NCI-H2196 (cell line): Measurements from ENCODE around the gene INSIG1.

Experiments
- DNase-seq: peaks from one replicate; lab custom pipeline; 2025; ENCODE audit not compliant: unreplicated experiment; lab: John Stamatoyannopoulos, UW

Gene INSIG1

DNA sequence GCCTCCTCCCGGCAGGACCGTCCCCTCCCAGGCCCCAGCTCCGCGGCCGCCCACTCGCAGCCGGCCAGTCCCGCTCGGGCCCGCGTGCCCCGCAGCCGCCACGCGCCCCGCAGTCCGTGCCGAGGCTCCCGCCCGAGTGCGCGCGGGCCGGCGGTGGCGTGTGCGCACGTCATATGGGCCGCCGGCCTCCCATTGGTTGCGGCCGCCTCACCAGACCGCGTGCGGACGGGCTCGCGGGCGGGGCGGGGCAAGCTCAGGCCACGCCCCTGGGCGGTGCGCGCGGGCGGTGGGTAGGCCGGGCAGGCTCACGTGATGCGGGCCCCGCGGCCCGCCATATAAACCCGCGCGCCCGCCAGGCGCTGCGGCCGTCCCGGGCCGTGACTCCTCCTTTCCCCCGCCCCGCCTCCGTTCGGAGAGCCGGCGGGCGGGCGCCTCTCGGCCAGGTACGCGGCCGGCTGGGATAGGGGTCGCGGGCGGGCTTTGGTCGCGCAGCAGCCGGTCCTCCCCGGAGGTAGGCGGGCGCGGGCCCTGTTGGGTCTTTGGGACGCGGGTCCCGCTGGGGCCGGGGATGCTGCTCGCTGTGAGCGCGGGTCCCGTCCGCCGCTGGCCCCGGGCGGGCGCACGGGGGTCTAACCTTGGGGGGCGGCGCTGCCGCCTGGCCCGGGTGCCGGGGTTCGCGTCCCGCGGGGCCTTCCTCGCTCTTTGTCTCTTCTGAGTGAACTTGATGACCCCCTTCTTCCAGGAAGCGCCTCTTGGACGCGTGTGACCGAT lies at the start of gene INSIG1:
Gene INSIG1, plus strand, starts transcription at position 362 of the 771 bp plus-strand sequence. Its CDS starts 408 bp downstream, at position 770.
- peak; percentile 83 for DNase-seq

DNA sequence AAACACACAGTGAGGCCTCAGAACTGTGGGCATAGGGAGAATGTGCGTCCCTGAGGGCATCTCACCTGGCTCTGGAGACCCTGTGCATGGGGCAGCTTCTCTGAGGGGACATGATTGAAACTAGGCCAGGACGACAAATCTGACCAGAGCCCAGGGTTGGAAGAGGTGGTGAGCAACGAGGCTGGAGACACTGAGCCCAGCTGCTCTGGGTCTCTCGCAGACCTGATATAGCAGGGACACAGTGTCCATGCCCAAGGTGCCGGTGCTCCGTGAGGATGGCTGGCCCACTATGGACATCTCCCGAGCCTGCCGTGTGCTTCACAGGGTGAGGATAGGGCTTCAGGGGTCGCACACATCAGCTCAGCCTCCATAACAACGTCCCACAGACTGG lies 49.3 kb upstream of the INSIG1 start:
- DNase-seq = no peak

DNA sequence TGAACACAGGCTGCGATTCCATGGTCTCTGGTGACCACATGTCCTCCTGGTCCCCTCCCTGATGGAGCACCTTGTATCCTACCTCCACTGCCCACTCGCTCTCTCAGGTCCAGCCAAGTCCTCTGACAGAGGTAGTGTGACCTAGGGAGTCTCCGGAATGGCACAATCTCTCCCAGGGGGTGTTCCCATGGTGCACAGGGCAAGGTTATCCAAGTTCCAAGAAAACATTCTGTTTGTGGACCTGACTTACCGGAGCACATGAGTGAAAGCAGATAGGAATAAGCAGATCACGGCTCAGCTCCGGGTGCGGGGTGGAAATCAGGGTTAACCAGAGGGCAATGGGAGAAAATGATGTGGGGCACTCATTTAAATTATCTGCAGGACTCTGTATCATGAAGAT lies 45.8 kb upstream of the INSIG1 start:
- DNase-seq = no peak

DNA sequence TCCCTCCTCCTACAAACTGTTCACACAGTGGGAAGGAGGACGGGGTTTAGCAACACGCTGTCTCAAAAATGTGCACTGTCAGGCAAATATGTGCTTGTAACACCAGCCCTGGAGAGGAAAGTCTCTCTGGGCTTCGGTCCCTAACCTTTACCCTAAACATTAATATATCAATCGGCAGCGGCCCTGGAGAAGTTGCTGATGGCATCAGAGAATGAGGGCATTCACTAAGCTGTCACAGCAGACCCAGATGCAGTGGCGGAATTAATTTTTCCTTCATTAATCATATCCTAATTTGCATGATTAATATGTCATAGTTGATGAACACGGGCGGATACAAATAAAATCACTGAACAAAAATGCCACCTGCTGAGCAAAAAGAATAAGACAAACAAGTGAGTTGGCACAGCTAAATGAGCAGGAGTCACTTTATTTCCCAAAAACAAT lies 45.2 kb upstream of the INSIG1 start:
- no peak for DNase-seq

DNA sequence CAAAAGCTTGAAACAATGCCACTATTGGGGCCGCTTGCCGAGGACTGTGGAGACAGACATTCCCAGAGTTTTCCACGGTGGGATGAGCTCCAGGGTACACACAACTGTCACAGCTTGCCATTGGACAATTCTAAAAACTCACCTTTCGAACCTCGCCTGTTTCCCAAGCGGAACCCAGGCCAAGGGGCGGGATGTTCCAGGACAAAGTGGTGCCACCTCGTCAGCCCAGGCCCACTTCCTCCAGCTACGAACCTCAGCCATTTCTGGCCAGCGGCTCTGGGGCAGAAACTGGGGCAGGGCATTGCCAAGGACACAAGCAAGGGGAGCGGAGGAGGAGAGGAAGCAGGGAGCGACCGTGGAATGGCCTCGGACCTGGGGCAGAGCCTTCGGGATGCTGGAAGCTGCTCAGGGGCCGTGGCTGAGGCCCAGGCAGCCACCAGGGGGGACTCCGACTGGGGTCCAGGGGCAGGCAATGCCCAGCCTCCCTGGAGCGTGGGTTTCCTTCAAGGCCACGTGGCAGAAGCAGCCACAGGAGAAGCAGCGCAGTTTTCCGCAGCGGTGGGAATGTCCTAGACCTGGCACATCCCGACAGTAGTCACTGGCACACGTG lies 44.7 kb upstream of the INSIG1 start:
- no peak for DNase-seq

DNA sequence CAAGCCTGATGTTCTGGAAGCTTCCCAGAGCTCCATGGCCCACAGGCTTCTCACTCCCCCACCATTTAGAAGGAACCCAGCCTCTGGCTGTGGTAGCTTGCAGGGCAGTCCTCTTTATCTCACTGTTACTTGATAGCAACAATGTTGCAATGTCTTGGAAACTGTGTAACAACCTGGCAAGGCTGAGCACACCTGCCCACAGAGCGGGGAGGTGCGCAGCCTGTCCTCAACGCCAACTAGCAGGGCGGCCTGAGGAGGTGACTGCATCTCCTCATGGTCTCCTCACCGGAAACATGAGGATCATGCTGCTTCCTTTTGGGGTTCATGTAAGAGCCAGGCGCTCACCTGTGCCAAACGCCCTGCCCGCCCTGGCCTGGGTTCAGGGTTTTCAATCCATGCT lies 43.7 kb upstream of the INSIG1 start:
- peak; percentile 24 for DNase-seq

DNA sequence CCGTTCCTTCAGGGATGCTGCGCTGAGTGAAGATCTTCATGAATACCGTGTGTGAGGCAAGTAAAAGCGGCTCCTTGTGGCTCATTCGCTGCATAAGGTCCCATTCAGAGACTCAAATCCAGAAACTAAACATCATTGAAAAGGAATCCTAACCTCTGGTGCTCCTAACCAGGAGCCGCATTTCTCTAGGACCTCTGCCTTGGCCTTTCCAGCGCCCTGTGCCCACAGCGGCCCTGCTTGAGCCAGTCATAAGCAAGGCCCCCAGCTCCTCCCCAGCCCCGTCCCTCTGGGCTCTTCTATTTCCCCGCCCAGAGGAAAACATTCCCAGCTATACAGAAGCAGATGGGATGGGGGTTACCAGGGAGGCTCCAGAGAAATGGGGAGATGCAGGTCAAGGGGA lies 42.6 kb upstream of the INSIG1 start:
- no peak for DNase-seq

DNA sequence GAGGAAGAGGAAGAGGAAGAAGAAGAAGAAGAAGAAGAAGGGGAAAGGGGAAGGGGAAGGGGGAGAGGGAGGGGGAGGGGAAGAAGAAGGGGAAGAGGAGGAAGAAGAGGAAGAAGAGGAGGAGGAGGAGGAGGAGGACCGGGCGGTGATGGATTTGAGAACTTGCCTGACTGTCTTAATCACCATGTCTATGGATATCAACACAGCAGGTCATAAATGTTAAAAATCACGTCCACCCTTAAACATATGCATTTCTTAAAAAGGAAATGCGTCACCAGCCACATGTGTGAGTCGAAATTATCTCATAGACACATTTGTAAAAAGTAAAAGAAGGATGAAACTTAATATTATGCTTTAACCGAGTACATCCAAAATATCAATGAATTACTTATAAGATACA lies 42.1 kb upstream of the INSIG1 start:
- DNase-seq = no peak

DNA sequence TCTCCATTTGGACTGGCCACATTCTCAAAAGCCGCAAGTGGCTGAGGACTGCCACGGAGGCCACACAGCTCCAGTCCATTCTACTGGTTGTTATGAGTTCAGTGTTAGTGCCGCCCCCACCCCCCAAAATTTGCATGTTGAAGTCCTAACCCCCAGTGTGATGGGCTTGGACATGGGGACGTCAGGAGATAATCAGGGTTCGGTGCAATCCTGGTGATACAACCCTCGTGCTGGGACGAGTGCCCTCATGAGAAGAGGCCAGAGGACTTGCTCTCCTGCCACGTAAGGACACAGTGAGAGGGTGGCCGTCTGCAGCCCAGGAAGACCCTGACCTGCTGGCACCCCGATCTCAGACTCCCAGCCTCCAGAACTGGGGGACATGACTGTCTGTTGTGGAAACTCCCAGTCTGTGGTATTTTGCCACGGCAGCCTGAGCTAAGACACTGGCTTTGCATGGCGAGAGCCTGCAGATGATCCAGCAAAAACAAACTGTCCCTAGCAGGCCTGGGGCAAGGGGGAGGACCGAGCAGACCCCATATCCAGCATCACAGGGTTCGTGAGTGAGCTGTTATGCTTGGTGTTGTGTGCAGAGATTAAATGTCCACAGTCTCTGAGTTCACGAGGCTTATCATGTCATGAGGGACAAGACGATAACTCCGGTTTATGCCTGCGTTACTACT lies 41.5 kb upstream of the INSIG1 start:
- no peak for DNase-seq

DNA sequence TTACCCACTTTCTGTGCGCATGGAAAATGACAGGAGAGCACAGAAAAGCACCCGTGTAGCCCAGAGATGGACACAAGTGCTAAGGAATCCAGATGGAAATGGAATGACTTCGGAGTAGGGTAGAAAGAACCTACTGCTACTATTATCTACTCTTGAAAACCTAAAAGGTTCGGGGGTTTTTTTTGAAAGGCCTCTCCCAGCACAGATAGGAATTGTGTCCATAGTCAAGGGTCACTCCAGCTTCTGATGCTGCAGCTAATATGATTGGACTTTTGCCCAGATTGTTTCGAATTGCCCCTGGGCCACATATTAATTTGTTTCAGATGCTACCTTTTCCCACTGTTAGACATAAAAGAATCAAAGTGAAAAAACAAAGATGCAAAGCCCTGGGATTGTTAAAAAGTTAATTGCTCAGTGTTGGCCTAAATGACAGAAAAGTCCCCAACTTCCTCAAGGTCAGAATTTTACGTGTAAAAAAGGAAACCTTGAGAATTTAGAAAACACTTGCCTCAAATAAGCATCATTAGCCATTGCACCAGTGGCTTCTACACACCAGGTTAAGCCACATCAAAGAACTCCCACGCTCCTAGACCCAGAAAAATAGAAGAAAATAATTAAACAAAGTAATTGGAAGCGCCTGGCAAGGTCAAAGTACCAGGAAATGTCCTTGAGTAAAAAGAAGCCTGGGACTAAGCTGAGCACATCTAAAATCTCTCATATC lies 40.8 kb upstream of the INSIG1 start:
- no peak for DNase-seq

DNA sequence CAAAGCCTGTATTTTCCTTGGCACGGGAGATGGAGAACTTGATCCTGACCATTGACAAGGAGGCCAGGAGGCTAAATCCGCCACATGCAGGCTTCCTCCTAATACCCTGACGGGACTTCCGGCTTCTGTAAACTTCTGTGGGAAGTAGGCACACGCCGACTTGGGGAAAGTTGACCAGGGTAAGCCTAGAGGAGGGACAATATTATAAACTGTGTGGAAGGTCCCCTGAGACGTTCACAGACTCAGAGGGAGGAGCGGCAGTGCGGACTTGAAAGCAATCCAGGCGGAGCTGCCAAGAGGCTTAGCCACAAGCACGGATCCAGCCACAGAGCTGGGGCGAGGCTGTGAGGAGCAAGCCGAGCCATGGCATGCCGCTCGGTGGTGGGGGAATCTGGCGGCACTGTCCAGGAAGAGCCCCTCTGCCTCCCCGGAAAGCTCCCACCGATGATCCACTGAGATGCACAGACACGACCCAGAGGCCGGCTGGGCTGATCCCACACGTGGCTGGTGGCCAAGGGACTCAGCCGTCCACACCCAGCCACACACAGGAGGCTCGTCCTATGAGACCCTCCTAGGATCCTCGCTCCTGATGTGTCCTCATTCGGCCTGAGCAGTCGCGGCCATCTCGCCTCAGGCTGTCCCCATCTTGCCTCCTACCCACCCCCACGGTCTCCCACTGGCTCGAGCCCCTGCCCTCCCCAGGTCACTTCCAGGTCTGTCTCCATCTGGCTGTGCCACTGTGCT lies 40.0 kb upstream of the INSIG1 start:
- no peak for DNase-seq

DNA sequence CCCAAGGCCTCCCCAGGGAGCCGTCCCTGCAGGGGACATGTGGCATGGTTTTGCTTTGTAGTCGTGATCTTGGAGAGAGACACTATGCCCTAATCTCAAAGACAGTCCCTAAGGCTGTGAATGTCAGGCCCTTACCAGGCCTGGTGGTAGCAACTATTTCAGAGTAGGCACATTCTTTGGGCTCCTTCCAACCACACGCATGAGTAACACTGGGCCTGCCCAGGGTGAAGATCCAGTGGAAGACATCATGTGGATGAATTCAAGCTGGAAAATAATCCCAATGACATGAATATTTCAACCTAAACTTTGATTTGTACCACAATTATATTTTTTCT lies 39.5 kb upstream of the INSIG1 start:
- DNase-seq = no peak

DNA sequence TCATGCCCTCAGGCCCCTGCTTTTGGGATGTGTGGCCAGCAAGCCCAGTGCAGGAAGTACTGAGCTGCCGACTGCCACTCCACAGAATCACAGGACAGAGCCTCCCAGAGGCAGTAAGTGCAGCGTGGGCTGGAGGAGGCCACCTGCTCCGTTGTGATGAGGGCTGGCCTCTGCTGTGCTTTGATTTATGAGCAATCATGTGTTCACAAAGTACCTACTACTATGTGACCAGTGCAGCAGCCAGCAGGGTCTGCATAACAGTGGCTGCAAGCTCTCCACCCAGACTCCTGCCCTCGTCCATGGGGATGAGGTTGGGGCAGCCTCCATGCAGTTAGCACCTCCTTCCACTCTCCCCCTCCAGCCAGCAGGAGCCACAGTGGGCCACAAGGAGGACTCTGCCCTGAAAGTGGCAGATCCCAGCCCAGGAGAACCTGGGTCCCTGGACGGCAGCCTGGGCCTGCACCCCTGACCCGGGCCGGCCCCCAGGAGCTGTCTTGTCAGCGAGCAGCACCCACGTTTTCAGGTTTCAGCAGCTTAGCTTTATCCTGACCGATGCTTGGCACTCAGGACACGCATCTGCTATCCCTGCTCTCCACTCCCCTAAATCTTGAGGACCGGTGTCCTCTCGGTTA lies 37.7 kb upstream of the INSIG1 start:
- no peak for DNase-seq

DNA sequence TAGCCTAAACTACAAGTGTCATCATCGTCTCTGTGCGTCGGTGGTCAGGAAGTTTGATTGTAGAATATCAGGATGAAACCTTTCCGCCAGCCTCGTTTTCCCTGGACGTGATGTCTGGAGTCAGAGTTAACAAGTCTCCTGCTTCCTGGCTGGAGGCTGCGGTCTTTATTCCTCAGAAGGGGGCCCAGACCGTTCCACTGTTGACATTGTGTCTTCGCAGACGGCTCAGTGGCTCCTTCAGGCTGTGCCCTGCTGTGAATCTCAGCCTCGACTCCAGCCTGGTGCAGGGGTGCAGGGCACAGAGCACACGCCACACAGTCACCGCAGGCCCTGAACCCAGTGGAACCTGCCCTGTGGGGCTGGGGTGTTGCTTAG lies 37.2 kb upstream of the INSIG1 start:
- no peak for DNase-seq

DNA sequence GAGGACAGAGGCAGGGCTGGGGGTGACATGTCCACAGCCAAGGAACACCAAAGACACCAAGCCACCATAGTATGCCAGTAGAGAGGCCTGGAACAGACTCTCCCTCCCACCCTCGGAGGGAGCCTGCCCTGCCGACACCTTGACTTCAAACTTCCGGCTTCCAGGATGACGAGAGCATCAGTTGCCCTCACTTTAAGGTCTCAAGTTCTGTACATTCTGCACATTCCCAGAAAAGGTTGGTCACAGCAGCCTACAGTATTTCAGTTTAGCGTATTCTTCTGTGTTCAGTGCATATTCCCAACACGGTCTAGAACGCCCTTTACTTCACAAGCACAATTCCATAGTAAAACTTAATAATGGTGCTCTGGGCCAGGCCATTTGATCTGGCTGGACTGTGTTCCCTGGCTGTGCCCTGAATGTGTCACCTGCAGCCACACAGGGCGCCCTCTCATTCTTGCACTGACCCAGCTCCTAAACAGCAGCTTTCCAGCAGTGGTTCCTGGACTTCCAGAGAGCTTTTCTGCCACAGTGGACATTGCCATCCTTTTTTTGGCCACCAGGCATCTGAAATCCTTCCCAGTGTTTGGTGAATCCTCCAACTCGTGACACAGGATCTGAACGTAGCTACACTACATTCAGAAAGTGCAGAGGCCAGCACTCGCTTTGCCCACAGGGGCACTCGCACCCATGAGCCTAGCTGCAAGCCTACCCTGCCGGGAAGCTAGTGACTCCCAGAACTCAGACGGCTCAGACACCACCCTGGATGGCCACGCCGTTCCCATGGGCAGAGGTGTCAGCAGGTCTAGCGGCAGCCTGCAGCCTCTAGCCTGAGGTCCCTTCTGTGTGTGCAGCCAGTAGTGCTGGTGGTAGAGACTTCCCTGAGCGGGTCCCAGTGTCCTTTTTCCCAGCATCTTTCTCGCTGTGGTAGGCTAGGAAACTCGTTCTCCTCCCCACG lies 36.4 kb upstream of the INSIG1 start:
- no peak for DNase-seq

DNA sequence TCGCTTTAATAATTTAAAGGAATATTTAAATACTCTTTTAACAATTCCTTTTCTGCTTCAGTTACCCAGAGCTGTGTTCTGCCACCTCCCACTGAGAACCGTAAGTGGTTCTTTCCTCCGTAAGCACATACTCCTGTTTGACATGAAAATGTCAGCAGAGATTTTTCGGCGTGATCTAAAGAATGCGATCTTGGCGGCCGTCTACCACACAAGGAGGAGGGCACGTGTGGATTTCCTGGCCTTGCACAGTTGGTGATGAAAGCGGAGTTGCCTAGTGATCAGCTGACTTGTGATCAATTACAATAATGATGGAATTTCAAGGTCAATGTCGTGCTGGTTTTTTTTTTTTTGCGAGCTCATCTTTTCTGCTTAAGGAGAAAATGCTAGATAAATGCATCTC lies 35.6 kb upstream of the INSIG1 start:
- DNase-seq = no peak

DNA sequence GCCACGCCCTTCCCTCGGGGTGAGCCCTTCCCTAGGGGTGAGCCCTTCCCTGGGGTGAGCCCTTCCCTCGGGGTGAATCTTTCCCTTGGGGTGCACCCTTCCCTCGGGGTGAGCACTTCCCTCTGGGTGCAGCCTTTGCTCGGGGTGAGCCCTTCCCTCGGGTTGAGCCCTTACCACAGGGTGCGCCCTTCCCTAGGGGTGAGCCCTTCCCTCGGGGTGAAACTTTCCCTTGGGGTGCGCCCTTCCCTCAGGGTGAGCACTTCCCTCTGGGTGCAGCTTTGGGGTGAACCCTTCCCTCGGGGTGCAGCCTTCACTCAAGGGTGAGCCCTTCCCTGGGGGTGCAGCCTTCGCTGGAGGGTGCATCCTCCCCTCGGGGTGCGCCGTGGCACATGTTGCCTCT lies 34.6 kb upstream of the INSIG1 start:
- DNase-seq = no peak

DNA sequence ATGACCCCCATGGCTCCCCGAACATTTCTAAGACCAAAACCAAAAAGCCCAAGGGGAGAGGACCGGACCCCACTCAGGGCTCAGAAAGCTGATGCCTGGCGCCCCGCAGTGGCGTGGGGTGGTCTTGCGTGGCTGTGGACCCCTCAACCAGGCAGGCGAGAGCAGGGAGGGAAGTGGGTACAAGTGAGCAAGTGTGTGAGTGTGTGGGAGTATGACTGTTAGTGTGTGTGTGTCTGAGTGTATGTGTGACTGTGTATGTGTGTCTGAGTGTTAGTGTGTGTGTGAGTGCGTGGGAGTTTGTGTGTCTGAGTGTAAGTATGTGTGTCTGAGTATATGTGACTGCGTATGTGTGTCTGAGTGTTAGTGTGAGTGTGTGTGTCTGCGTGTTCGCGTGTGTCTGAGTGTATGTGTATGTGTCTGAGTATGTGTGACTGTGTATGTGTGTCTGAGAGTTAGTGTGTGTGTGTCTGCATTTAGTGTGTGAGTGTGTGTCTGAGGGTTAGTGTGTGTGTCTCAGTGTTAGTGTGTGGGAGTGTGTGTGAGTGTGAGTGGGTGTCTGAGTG lies 34.0 kb upstream of the INSIG1 start:
- no peak for DNase-seq

DNA sequence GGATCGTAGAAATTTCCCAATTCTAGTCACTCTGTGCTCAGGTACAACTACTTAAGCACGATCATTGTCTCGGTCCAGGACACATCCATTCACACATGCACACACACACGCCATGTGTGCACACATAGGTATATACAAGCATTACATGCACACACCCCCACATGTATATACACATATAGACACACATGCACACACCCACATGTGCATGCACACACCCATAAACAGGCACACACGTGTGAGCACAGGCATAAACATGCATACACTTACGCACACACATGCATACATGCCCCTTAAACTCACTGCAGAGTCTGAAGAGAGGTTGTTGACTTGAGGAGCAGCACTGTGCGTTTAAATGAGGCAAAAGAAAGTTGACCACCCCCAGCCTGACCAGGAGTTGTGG lies 32.5 kb upstream of the INSIG1 start:
- no peak for DNase-seq
